CD1c-positive myeloid dendritic cell (primary cell): ENCODE data around the gene BID.

Source experiments
- DNase-seq: peaks from one replicate; pipeline ENCODE4 v3.0.0-alpha.2; 2016; ENCODE audit errors: extremely low spot score

The BID gene

DNA sequence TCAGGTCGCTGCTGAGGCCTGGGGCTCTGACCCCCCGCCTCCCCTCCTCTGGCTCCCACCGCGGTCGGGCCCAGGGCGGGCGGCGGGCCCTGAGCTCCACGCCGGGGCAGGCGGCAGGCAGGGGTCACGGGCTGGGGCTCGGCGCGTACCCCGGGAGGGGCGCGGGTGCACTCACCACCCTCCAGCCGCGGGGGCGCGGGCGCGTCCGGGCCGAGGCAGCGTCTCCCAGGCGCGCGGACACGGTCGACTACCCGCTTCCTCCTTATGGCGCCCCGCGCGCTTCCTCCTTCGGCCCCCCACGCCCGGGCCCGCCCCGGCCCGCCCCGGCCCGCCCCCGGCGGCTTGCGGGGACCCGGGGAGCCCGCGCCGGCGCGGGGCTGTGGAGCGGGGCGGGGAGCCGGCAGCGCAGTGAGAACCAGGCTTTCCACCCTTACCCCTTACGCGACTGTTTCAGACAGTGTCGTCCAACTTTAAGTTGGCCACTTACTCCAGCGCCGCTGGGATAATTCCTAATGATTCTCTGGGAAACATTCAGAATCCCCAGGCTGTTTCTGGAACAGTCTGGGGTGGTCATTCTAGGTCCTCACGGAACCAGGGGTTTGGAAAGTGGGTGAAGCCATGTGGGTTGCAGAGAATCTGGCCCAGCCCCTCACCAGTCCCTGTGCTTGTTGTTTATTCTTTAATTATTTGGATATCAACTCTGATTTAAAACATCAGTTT is at the start of gene BID:
TSS of gene BID (minus strand) at position 264 of the 720 bp plus-strand sequence. CDS start 24,353 bp downstream, outside the sequence.
- peak; percentile 91 for DNase-seq

DNA sequence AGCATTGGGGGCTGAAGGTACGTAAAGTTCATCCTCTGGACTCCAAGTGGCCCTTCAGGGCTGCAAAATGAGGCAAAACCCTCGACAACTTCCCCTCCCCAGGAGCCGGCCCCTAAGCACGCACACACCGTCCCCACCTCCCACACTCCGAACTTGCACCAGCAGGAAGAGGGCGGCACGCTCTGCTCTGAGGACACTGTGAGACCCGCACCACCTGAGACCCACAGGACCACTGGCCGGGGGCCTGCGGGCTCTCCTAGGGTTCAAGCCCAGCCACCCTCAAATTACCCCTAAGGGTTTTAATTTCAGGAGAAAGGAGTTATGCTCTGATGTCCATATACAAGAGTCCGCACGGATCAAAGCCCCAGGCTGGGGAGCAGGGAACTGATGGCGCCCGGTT is 49.7 kb upstream of the BID start:
- no peak for DNase-seq

DNA sequence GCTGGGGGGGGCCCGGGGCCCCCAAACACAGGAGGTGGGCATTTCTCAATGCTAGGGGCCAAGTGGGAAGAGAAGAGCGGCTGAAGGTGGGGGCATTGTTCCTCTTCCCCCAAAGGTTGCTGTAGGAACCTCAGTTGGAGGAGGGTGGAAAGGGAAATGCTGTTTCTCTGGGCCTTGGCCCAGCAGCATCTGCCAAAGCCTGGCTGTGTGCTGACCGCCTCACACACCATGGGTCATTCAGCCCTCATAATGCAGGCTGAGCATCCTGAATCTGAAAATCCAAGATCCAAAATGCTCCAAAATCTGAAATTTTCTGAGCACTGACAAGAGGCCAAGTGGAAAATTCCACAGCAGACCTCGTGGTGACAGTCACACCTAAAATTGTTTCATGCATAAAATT is 49.0 kb upstream of the BID start:
- no peak for DNase-seq

DNA sequence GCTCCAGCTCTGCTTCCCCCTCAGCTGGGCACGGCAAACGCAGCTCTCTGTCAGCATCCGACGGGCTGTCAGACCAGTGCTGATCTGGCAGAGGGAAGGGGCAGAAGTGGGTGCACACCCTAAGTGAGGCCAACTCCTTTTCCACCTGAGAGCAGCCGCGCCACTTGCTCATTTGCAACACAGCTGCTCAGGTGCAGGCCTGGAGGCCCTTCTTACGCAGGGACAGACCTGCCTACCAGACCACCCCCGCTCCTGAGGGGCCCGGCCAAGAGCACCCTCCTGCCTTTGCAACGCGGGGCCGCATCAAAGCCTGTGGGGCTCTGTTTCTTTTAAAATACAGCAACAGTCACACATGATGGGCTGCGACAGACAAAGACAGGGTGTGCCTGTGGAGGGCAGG is 47.8 kb upstream of the BID start:
- no peak for DNase-seq

DNA sequence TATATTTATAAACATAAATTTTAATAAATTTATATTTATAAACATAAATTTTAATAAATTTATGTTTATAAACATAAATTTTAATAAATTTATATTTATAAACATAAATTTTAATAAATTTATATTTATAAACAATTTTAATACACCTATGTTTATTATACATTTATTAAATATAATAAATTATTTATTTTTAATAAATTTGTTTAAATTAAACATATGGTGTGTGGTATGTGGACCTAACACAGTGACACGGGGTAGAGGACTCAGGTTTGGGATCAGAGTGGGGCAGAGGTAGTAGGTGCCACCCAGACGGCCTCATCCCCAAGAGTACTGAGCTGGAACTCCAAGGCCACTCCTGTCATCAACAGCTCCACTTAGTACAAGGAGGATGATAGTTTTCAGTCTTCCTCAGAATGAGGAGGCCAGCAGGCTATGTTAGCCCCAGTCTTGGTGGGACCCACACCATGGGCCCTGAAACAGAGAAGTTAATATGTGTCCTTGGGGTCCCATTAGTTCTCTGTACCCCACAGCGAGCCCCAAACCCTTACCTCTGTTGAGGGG is 46.7 kb upstream of the BID start:
- no peak for DNase-seq

DNA sequence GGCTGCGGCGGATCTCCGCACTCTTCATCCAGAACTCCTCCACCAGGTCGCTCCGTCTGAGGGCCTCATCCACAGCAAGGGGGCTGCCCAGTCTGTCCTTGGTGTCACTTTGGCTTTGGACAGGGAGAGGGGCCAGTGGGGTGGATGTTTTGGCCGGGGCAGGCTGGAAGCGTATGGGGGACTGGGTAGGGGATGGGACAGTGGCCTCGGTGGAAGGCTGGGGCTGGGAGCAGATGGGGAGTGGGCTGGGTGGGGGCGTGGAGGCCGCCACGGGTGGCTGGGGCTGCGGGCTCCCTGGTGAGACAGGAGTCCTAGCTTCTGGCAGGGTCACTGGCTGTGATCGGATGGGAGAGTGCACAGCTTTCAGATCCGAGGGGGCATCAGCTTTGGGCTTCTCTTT is 44.4 kb upstream of the BID start:
- DNase-seq: no peak

DNA sequence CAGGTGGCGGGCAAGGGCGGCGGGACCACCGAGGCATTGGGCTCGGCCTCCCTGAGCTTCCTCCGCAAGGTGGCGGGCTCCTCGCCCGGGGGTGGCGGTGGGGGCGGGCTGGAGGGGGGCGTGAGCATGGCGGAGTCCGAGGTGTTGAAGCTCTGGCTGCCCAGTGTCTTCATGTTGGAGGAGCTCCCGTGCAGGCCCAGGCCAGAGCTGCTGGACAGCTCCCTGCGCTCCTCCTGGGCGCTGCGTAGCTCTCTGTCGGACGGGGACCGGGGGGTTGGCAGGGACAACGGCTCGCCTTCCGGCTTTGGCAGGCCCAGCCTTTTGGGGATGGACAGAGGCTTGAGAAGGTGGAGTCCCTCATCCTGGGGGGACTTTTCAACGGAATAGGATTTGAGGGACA is 43.9 kb upstream of the BID start:
- no peak for DNase-seq

DNA sequence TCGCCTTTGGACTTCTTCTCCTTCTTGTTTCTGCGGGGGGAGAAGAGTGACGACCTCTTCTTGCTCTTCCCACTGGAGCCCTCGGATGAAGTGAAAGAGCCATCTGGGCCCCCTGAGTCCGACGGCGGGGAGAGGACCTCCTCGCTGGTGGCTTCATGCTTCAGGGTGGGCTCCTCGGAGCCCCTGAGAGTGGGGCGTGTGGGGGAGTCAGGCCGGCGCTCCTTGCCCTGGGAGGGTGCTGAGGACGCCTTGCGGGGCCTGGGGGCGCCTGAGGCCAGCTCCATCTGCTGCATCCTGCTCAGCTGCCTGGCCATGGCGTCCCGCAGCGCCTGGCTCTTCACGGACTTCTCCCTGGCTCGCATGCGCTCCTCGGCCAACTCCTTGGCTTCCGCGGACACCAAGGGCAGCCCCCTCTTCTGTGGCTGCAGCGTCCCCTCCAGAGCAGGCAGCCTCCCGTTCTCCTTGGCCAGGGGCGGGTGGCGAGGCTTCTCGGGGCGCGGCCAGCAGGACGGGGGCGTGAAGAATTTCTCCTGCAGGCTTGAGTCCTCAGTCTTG is 43.3 kb upstream of the BID start:
- no peak for DNase-seq

DNA sequence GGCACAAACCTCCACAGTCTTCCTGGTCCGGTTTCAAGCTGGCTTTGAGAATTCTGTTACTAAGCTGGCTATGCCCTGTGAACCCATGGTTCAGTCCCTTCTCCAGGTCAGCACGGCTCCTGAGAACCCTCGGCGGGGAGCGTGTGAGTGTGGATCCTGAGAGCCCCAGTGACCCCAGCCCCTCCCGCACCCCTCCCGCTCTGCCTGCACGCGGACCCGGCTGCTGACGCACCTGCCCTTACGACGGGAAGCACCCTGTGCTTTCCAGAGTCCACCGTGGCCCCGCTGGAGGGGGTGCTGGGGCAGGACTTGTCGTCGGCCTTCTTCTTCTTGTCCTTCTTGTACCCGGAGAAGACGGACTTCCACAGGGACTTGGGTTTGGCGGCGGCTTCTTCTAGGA is 42.8 kb upstream of the BID start:
- no peak for DNase-seq

DNA sequence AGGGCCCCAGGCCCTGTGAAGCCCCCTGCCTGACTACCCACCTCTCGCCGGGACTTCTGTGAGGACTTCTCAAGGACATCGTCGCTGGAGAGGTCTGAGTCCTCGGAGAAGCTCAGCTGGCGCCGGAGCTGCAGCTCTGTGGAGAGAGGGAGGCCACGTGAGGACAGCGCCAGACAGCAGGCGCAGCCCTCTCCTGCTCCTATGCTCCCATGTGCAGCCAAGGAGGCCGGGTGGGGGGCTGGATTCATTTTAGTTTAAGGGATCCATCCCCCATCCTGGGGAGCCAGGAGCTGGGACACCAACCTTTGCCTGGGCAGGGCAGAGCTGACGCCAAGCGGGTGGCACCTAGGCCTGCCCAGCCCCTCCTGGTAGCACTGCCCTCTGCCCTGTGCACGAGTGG is 42.4 kb upstream of the BID start:
- no peak for DNase-seq

DNA sequence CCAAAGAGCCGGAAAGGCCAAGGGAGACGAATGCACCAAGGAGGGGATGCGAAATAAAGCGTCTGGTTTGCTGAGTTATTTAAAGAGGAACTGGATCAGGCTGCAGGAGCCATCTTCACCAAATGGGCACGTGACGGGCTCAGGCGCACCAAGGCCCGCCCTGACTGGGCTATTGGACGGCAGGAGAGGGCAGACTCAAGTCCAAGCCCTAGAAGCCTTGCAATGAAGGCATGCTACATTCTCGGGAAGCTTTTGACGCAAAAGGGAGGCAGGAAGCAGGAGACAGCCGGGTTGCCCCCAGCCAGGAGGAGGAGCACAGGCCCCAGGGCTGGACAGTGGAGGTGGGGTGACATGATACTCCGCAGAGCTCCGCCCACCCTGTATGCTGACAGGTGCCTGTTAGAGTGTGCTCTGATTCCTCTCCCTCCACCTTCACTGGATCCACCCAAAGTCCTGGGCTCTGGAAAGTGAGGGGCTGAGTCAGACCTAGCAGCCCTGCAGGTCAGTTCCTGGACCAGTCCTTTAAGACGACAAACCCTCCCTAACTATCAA is 41.5 kb upstream of the BID start:
- DNase-seq: no peak

DNA sequence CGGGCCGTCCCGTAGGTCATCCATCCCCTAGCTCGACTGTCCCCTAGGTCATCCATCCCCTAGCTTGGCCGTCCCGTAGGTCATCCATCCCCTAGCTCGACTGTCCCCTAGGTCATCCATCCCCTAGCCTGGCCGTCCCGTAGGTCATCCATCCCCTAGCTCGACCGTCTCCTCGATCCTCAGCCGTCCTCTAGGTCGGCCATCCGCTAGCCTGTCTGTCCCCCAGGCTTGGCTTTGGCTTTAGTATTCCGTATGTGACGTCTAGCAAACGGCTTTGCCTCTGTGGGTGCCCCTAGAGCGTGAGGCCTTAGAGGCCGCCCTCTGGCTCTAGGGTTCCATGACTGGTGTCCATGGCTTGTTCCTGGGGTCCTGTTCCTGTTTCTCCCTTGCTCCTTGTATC is 40.6 kb upstream of the BID start:
- no peak for DNase-seq

DNA sequence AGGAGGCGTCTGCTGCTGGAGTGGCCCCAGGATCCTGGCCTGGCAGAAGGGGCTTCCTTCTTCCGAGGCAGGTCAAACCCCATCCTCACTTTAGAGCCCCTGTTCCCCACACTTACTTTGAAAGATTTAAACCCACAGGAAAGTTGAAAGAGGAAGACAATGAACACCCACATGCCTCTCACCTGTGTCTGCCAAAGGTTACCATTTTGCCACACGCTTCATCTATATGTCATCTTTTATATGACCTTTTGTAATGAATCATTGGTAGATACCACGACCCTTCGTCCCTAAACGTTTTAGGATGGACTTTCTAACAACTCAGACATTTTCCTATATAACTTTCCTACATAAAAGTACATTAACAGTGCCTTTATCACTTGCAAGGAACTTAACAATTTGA is 39.8 kb upstream of the BID start:
- no peak for DNase-seq

DNA sequence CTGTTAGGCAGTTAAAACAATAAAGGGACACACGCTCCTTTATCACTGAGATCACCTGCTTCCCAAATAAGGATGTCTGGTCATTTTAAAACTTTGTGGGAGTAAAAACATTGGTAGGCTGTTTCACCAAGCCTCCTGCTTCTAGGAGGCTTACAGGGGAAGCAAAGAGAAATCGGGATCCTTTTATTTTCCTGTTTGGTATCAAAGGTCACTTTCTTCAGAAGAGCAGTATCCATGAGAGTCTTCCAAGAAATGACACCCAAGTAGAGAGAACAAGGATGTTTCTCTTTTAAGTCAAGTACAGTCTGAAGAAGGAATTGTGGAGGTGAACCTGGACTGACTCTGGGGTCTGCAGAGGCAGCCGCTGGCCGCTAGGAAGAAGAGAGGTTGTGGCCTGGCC is 36.9 kb upstream of the BID start:
- no peak for DNase-seq

DNA sequence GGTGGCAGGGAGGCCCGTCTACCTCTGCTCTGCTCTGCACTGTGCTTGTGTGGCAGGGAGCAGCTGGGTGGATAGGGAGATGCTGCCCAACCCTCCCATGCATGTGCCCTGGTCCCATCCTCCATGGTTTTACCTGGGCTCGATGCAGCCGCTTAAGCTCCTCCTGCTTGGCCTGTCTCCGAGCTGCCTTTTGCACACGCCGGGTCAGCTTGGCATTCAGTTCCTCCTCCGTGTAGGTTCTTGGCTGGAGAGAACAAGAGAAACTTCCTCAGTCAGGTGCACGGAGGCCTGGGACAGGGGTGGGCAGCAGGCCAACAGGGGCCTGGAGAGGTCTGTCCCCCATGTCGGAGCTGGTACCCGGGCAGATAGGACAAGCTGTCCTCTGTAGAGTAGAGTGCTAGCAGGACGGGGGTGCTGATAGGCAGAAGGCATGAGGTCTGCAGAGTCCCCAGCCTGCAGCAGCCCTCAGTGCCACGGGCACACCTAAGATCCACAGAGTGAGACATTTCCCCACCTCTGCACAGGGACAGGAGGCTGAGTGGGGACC is 36.4 kb upstream of the BID start:
- DNase-seq: no peak

DNA sequence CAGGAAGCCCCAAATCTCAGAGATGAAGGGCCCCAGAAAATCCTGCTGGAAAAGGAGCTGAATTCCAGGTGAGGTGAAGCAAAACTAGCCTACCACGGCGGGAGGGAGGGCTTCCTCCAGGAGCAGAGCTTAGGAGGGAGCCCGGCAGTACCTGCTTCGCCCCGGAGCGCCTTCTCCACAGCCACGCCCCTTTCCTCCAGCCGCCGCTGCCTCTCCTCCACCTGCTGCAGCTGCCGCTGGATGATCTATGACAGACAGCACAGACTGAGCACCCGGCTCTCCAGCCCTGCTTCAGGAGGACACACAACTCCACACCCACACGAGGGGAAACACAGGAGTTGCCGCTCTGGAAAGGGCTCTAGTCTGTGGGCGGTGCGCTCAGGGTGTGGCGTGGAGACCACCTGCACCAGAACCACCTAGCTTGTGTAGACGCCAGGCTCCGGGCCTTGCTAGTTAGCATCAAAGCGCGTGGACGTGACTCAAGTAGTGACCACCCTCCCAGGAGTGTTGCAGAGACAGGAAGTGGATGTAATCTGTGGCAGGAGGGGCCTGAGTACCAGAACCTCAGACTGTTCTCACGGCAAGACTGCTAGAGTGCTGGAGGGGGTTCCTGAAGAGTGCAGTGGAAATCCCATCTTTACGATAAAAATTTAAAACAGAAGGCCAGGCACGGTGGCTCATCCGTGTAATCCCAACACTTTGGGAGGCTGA is 34.6 kb upstream of the BID start:
- DNase-seq: no peak

DNA sequence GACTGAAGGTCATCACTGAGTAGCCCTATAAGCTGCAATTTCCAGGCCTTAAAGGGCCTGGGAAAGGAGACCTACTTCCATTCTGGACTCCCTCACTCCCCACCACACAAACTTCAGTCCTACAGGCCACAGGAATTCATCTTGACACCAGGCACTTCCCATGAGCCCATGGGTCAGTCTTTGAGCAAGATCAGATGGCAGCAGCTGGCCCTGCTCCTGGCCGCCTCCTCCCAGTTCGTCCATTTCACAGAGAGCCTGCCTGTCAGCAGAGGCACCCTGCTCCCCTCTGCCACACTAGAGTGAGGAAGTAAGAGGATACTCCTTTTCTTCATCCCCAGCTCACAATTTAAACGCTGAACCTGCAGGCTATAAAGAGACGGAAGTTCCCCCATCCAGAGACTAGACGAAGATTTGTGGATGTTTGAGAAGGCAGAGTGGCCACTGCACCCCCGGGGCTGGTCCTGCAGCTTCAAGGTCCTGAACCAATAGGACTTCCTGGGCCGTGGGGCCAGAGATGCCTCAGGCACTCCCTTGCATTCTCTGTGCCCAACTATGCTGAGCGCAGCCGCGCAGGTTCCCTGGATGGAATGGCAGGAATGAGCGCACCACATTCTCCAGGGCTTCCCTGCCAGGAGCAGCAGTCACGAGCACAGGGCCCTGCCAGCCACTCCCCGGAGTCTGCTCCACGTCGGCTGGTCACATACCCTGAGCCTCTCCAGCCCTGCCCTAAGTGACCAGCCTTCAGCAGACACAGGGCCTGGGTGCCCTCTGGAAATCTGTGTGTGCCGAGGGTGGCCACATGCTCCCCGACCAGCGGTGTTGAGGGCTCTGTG is 33.5 kb upstream of the BID start:
- no peak for DNase-seq

DNA sequence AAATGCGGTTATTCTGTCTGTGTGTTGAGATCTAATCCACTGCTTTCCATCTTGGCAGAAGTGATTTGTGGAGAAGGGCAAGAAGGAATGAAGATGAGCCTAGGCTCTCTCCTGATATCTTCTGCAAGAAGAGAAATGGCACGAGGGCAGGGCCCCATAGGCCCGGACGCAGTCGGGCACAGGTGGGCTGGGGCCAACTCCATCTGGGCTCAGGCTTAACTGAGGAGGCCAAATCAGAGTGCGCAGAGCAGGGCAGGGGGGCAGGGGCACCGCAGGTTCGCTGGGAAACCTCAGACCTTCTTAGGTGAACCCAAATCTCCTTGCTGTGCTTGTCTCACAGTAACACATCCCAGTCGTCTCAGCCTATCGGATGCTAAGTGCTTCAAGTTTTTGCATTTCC is 32.8 kb upstream of the BID start:
- no peak for DNase-seq

DNA sequence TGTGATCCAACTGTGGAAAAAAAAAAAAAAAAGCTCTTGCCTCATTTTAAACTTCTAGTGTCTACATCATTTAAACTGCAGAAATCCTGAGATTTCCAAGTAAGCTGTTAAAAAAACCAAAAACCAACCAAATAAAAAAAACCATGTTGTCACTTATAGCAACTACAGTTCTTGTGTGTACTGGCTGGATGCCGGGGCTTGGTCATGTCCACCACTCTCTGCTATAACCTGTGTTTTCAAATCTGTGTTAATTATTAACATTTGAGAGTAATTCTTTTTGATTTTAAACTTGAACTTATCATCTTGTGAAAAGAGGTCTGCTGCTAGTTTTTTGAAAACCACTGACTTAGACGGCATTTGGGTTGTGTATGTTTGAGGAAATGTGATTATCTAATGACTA is 32.2 kb upstream of the BID start:
- DNase-seq: no peak

DNA sequence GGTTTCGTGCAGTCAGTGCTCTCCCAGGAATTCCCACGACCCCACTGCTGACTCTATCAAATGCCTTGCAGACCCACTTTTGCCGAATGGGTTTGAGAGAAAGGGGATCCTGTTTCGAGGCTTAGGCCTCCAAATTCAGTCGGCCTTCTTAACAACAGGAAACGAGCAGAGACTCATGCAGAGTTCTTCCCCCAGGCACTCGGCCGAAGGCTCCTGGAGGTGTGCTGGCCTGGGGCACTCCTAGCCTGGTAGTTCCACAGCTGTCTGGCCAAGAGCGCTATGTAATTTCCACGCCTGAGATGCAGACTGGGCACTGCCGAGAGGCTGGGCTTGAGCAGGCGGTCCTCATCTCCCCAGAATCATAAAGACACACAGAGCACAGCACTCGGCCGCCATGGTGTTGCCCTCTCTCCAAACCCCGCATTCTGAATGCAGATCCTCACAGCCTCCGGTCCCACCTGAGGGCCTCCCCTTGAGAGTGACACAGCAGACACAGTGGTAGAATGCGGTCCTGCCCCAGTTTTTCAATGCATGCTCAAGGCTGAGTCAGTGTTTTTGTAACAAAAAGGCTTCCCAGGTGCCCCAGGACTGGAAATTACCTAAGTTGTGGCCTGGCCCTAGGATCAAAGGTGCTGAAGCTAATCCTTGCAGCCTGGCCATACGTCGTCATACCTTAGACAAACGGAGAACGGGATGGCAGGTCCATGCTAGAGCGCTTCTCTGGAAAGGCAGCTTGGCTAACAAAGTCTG is 30.2 kb upstream of the BID start:
- DNase-seq: no peak
